Subcutaneous abdominal adipose tissue (tissue), 5 donors: ENCODE measurements around the gene SLC24A4.

Experiments used
- H3K27ac ChIP-seq: one replicate; pipeline ENCODE4 v1.7.0; 2013; ENCODE audit warnings: low read depth, mild to moderate bottlenecking, inconsistent platforms, low read length, moderate library complexity
- H3K27me3 ChIP-seq, 5 donors: one replicate each; pipeline ENCODE4 v1.7.0; 2013; ENCODE audit warnings: low read length in 5 of 5, inconsistent platforms in 1 of 5; ENCODE audit not compliant: control insufficient read depth in 5 of 5, insufficient read depth in 4 of 5
- H3K36me3 ChIP-seq, 5 donors: one replicate each; pipeline ENCODE4 v1.7.0; 2013; ENCODE audit warnings: low read length in 5 of 5; ENCODE audit not compliant: control insufficient read depth in 5 of 5, insufficient read depth in 5 of 5
- H3K4me1 ChIP-seq, 5 donors: one replicate each; pipeline ENCODE4 v1.7.0; 2013; ENCODE audit warnings: low read length in 5 of 5, mild to moderate bottlenecking in 3 of 5, moderate library complexity in 1 of 5; ENCODE audit not compliant: control insufficient read depth in 5 of 5, insufficient read depth in 5 of 5
- H3K4me3 ChIP-seq, 5 donors: one replicate each; pipeline ENCODE4 v1.7.0; 2013; ENCODE audit warnings: low read length in 5 of 5, low read depth in 1 of 5
- H3K9ac ChIP-seq, 5 donors: one replicate each; pipeline ENCODE4 v1.7.0; 2013; ENCODE audit warnings: low read length in 5 of 5, mild to moderate bottlenecking in 4 of 5, moderate library complexity in 3 of 5
- H3K9me3 ChIP-seq, 5 donors: one replicate each; pipeline ENCODE4 v1.7.0; 2013; ENCODE audit warnings: low read length in 5 of 5; ENCODE audit not compliant: control insufficient read depth in 5 of 5
- donor health status: healthy.
- donor health status: healthy.
- donor health status: healthy.
- donor health status: healthy.
- donor health status: healthy.

Gene SLC24A4

GRCh38 chr14:92510972-92511371 lies 188.0 kb downstream of the SLC24A4 start:
- Histone ChIP-seq H3K9ac (no peak overlapping the region), H3K27ac (peak overlapping the region; percentile 47), H3K4me3 (no peak overlapping the region), H3K9me3 (no peaks in the 10 kb centered on the region), H3K27me3 (peaks cover 0 to 11% (median 2%) of the 10 kb centered on the region in 5 donors), H3K4me1 (peaks cover 0 to 52% (median 38%) of the 10 kb centered on the region in 5 donors), H3K36me3 (no peaks in the 10 kb centered on the region)

GRCh38 chr14:92511453-92512238 lies 188.7 kb downstream of the SLC24A4 start:
- H3K27ac ChIP-seq = peak overlapping the region; percentile 47
- H3K9ac ChIP-seq = no peak overlapping the region
- H3K4me1 ChIP-seq = peaks cover 0 to 58% (median 40%) of the 10 kb centered on the region in 5 donors
- no peaks in the 10 kb centered on the region for H3K9me3 ChIP-seq
- no peak overlapping the region for H3K4me3 ChIP-seq
- H3K36me3 ChIP-seq = no peaks in the 10 kb centered on the region
- peaks cover 0 to 11% (median 2%) of the 10 kb centered on the region in 5 donors for H3K27me3 ChIP-seq

- peak overlapping the region in 4 of 5 donors; percentile 26 to 79 (median 66) for H3K9ac ChIP-seq
- H3K27me3 ChIP-seq = peaks cover 0 to 14% (median 2%) of the 10 kb centered on the region in 5 donors
- peaks cover 0 to 52% (median 36%) of the 10 kb centered on the region in 5 donors for H3K4me1 ChIP-seq
- peak overlapping the region; percentile 64 to 87 (median 80) for H3K4me3 ChIP-seq
- no peaks in the 10 kb centered on the region for H3K36me3 ChIP-seq
- no peaks in the 10 kb centered on the region for H3K9me3 ChIP-seq
- peak overlapping the region; percentile 62 for H3K27ac ChIP-seq
Observed at GRCh38 chr14:92512807-92513203, 189.8 kb downstream of the SLC24A4 start.

GRCh38 chr14:92513204-92513965 lies 190.4 kb downstream of the SLC24A4 start, which contains the start of gene RIN3:
RIN3 (plus strand) TSS chr14:92513781; CDS start chr14:92513933, 152 bp downstream.
- Histone ChIP-seq H3K9ac (peak within 1 kb of the TSS; percentile 26 to 90 (median 76)), H3K4me1 (peaks cover 0 to 55% (median 36%) of the 10 kb centered on the region in 5 donors), H3K36me3 (no peaks in the 10 kb centered on the region), H3K4me3 (peak within 1 kb of the TSS; percentile 64 to 87 (median 80)), H3K9me3 (no peaks in the 10 kb centered on the region), H3K27ac (peak within 1 kb of the TSS; percentile 69), H3K27me3 (peaks cover 0 to 14% (median 2%) of the 10 kb centered on the region in 5 donors)

GRCh38 chr14:92513966-92514843 lies 191.2 kb downstream of the SLC24A4 start:
- H3K9me3 ChIP-seq = no peaks in the 10 kb centered on the region
- peak overlapping the region; percentile 26 to 90 (median 76) for H3K9ac ChIP-seq
- no peaks in the 10 kb centered on the region for H3K36me3 ChIP-seq
- H3K27ac ChIP-seq = peak overlapping the region; percentile 69
- H3K4me1 ChIP-seq = peaks cover 0 to 56% (median 36%) of the 10 kb centered on the region in 5 donors
- H3K27me3 ChIP-seq = peaks cover 0 to 14% (median 2%) of the 10 kb centered on the region in 5 donors
- peak overlapping the region; percentile 62 to 87 (median 80) for H3K4me3 ChIP-seq

- Histone ChIP-seq H3K9ac (peak overlapping the region in 4 of 5 donors; percentile 16 to 90 (median 78)), H3K36me3 (no peaks in the 10 kb centered on the region), H3K27me3 (peaks cover 0 to 14% (median 2%) of the 10 kb centered on the region in 5 donors), H3K4me3 (peak overlapping the region; percentile 62 to 87 (median 80)), H3K9me3 (no peaks in the 10 kb centered on the region), H3K27ac (peak overlapping the region; percentile 69), H3K4me1 (peaks cover 0 to 56% (median 36%) of the 10 kb centered on the region in 5 donors)
Observed at GRCh38 chr14:92514844-92515514, 192.0 kb downstream of the SLC24A4 start.

GRCh38 chr14:92515546-92516343 lies 192.8 kb downstream of the SLC24A4 start:
- Histone ChIP-seq H3K27ac (peak overlapping the region; percentile 69), H3K36me3 (no peaks in the 10 kb centered on the region), H3K4me3 (peak overlapping the region in 2 of 5 donors; percentile 80 to 85), H3K4me1 (peaks cover 0 to 56% (median 36%) of the 10 kb centered on the region in 5 donors), H3K27me3 (peaks cover 0 to 14% (median 2%) of the 10 kb centered on the region in 5 donors), H3K9me3 (no peaks in the 10 kb centered on the region), H3K9ac (peak overlapping the region in 2 of 5 donors; percentile 76 to 90)

GRCh38 chr14:92516344-92516965 lies 193.5 kb downstream of the SLC24A4 start:
- Histone ChIP-seq H3K4me3 (no peak overlapping the region), H3K27ac (no peak overlapping the region), H3K36me3 (peaks cover 0 to 4% (median 0%) of the 10 kb centered on the region in 5 donors), H3K4me1 (peaks cover 0 to 51% (median 36%) of the 10 kb centered on the region in 5 donors), H3K27me3 (peaks cover 0 to 14% (median 2%) of the 10 kb centered on the region in 5 donors), H3K9me3 (no peaks in the 10 kb centered on the region), H3K9ac (no peak overlapping the region)
